KOPT-K1 (cell line): ENCODE results near the gene ROCK2.

Source experiments
- H3K27ac ChIP-seq: fragments of 200-600 bp; sonication (generic); 2 replicates; pipeline ENCODE4 v1.5.1; 2016; ENCODE audit warnings: antibody characterized with exemption, mild to moderate bottlenecking, low read depth, low read length; ENCODE audit not compliant: poor library complexity, severe bottlenecking
- H3K36me3 ChIP-seq: fragments of 200-600 bp; sonication (generic); 2 replicates; pipeline ENCODE4 v1.5.1; 2017; ENCODE audit warnings: antibody characterized with exemption, mild to moderate bottlenecking, low read length, moderate library complexity; ENCODE audit not compliant: insufficient read depth
- H3K9me3 ChIP-seq: fragments of 200-600 bp; sonication (generic); 2 replicates; pipeline ENCODE4 v1.5.1; 2017; ENCODE audit warnings: antibody characterized with exemption, low read length, mild to moderate bottlenecking; ENCODE audit not compliant: insufficient read depth, poor library complexity, severe bottlenecking

ROCK2 gene

GRCh38 chr2:11131166-11131920 lies 213.1 kb downstream of the ROCK2 start:
- Histone ChIP-seq H3K27ac (no peak overlapping the region), H3K9me3 (no peaks in the 10 kb centered on the region), H3K36me3 (no peaks in the 10 kb centered on the region)
